ENCODE results near the gene MED13L. TPM values are rescaled to one million over a fixed set of nuclear protein-coding genes. Genes with fewer than 3 reads are reported as not detected.

The MED13L gene
- total and polyA plus RNA-seq, 11 donors, result 12.2 to 84.1 (median 60.2) TPM

GRCh38 chr12:116217045-116217735, 60.3 kb downstream of the MED13L start:
- Histone ChIP-seq H3K4me3 (no peak overlapping the region), H3K27me3 (no peaks in the 10 kb centered on the region), H3K4me1 (peaks cover 4 to 68% (median 38%) of the 10 kb centered on the region in 12 donors), H3K9me3 (no peaks in the 10 kb centered on the region), H3K36me3 (no peaks in the 10 kb centered on the region), H3K27ac (no peak overlapping the region)
- TF ChIP-seq, protein P1, sequence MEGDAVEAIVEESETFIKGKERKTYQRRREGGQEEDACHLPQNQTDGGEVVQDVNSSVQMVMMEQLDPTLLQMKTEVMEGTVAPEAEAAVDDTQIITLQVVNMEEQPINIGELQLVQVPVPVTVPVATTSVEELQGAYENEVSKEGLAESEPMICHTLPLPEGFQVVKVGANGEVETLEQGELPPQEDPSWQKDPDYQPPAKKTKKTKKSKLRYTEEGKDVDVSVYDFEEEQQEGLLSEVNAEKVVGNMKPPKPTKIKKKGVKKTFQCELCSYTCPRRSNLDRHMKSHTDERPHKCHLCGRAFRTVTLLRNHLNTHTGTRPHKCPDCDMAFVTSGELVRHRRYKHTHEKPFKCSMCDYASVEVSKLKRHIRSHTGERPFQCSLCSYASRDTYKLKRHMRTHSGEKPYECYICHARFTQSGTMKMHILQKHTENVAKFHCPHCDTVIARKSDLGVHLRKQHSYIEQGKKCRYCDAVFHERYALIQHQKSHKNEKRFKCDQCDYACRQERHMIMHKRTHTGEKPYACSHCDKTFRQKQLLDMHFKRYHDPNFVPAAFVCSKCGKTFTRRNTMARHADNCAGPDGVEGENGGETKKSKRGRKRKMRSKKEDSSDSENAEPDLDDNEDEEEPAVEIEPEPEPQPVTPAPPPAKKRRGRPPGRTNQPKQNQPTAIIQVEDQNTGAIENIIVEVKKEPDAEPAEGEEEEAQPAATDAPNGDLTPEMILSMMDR (IDR thresholded peaks at IDR 0.05), result no peak
- TF ChIP-seq POLR2A (IDR thresholded peaks at IDR 0.05), result no peak
- DNase-seq (no peak), ATAC-seq (no peak)
- WGBS, 4 donors, result 69 to 76% (median 70%) methylated on average over 3 of the region's 3 CpGs
- intact Hi-C loops (cut with DNase I), result no loop called here

GRCh38 chr12:116216022-116216756, 61.3 kb downstream of the MED13L start:
- Histone ChIP-seq H3K9me3 (no peaks in the 10 kb centered on the region), H3K36me3 (no peaks in the 10 kb centered on the region), H3K4me1 (peaks cover 4 to 66% (median 38%) of the 10 kb centered on the region in 12 donors), H3K27ac (no peak overlapping the region), H3K4me3 (no peak overlapping the region), H3K27me3 (no peaks in the 10 kb centered on the region)
- no peak for DNase-seq
- intact Hi-C loops (cut with DNase I), result no loop called here
- WGBS, 4 donors, result 95 to 98% (median 97%) methylated on average over 5 of the region's 5 CpGs
- ATAC-seq, result no peak
- no peak for TF ChIP-seq POLR2A (IDR thresholded peaks at IDR 0.05)
- TF ChIP-seq, protein P1 (IDR thresholded peaks at IDR 0.05), result no peak

GRCh38 chr12:116215023-116215422, 62.5 kb downstream of the MED13L start:
- 82 to 86% (median 84%) methylated on average over 1 of the region's 1 CpG for WGBS, 4 donors
- no peaks in the 10 kb centered on the region for H3K36me3 ChIP-seq
- H3K4me1 ChIP-seq, result peaks cover 4 to 76% (median 48%) of the 10 kb centered on the region in 12 donors
- H3K27ac ChIP-seq, result no peak overlapping the region
- intact Hi-C loops (cut with DNase I), result no loop called here
- ATAC-seq, result no peak
- no peaks in the 10 kb centered on the region for H3K27me3 ChIP-seq
- no peak for TF ChIP-seq POLR2A (IDR thresholded peaks at IDR 0.05)
- TF ChIP-seq, protein P1 (IDR thresholded peaks at IDR 0.05), result no peak
- no peaks in the 10 kb centered on the region for H3K9me3 ChIP-seq
- no peak overlapping the region for H3K4me3 ChIP-seq
- no peak for DNase-seq

GRCh38 chr12:116213885-116214527, 63.5 kb downstream of the MED13L start:
- Histone ChIP-seq H3K27me3 (no peaks in the 10 kb centered on the region), H3K36me3 (no peaks in the 10 kb centered on the region), H3K4me1 (peaks cover 4 to 87% (median 53%) of the 10 kb centered on the region in 12 donors), H3K27ac (no peak overlapping the region), H3K9me3 (no peaks in the 10 kb centered on the region), H3K4me3 (no peak overlapping the region)
- ATAC-seq (no peak), DNase-seq (no peak)
- WGBS, 4 donors, result 89 to 92% (median 90%) methylated on average over 4 of the region's 4 CpGs
- TF ChIP-seq, protein P1 (IDR thresholded peaks at IDR 0.05), result no peak
- TF ChIP-seq POLR2A (IDR thresholded peaks at IDR 0.05), result no peak
- intact Hi-C loops (cut with DNase I), result no loop called here

Data from heart left ventricle (tissue), 16 donors.